HepG2 (cell line): ENCODE results near the gene SERTM2. TPM values are rescaled to one million over a fixed set of nuclear protein-coding genes. Genes with fewer than 3 reads are reported as not detected.

Experiments
- ATAC-seq: fragments of 200-7000 bp; cut with Tn5 transposase; 3 replicates; pipeline ENCODE4 v1.9.1; 2020; ENCODE audit warnings: mild to moderate bottlenecking, moderate library complexity
- BruUV-seq: library from RNA; stranded (reverse); fragments of 400-500 nt; replicated peaks from 2 replicates; lab custom pipeline; 2021; lab: Mats Ljungman, UMichigan
- CTCF ChIA-PET: fragments of 300-600 bp; formaldehyde crosslinking; extraction: SDS; loops from one replicate; lab custom pipeline; 2021; ENCODE audit warnings: low total read pairs, inconsistent platforms, low intra/inter-chr PET ratio; lab: Yijun Ruan, JAX
- POLR2A ChIA-PET: fragments of 350-600 bp; sonication (Branson Sonifier 250); formaldehyde crosslinking; loops from one replicate; lab custom pipeline; 2020; ENCODE audit warnings: antibody characterized with exemption, inconsistent platforms; lab: Yijun Ruan, JAX
- DNase-seq: peaks from one replicate; pipeline ENCODE4 v3.0.0-alpha.2; 2015; ENCODE audit warnings: low spot score
- FAIRE-seq: peaks from 3 replicates; lab custom pipeline; 2011; peaks lifted over from hg19 to GRCh38; lab: Jason Lieb, UNC
- H2AFZ ChIP-seq: one replicate; pipeline ENCODE4 v1.6.1; 2011; ENCODE audit warnings: low read length, inconsistent platforms
- H3K27ac ChIP-seq: fragments of 300-600 bp; 3 replicates; pipeline ENCODE4 v1.8.0; 2011; ENCODE audit warnings: mixed run types, mild to moderate bottlenecking, mixed read lengths, low read length, inconsistent platforms; ENCODE audit not compliant: insufficient read depth; ENCODE audit errors: extremely low read length
- H3K27me3 ChIP-seq, 2 experiments: fragments of 200-600 bp in 1 of 2; 2 replicates in 1 of 2; 3 replicates in 1 of 2; pipeline versions ENCODE4 v1.6.0 to v1.8.0; 2011; ENCODE audit warnings: low read length in 2 of 2, mild to moderate bottlenecking in 2 of 2, moderate library complexity in 2 of 2, inconsistent platforms in 1 of 2; ENCODE audit not compliant: insufficient read depth in 2 of 2, control insufficient read depth in 1 of 2
- H3K36me3 ChIP-seq, 2 experiments: fragments of 200-600 bp in 1 of 2; replicated peaks in 1 of 2; 2 replicates in 1 of 2; 3 replicates in 1 of 2; pipeline versions ENCODE4 v1.5.1 to v1.8.0; 2011; ENCODE audit warnings: low read length in 2 of 2, inconsistent platforms in 1 of 2; ENCODE audit not compliant: insufficient read depth in 2 of 2, control insufficient read depth in 1 of 2
- H3K4me1 ChIP-seq: 2 replicates; pipeline ENCODE4 v1.5.1; 2012; ENCODE audit warnings: low read length, inconsistent platforms; ENCODE audit not compliant: insufficient read depth
- H3K4me2 ChIP-seq: 2 replicates; pipeline ENCODE4 v1.6.0; 2011; ENCODE audit warnings: low read depth, low read length, inconsistent platforms
- H3K4me3 ChIP-seq, 3 experiments: fragments of 200-600 bp in 1 of 3; sonication (generic), shearing (Covaris generic) in 1 of 3; replicated peaks in 1 of 3; 2 replicates each; pipeline ENCODE4 v1.5.1; 2011 to 2016; ENCODE audit warnings: low read length in 3 of 3, inconsistent platforms in 2 of 3, low read depth in 2 of 3, mild to moderate bottlenecking in 2 of 3, control low read depth in 1 of 3, mixed read lengths in 1 of 3; ENCODE audit not compliant: insufficient read depth in 1 of 3
- H3K79me2 ChIP-seq: one replicate; pipeline ENCODE4 v1.6.1; 2011; ENCODE audit warnings: low read length, inconsistent platforms; ENCODE audit not compliant: insufficient read depth
- H3K9ac ChIP-seq: 2 replicates; pipeline ENCODE4 v1.6.0; 2011; ENCODE audit warnings: mild to moderate bottlenecking, low read depth, low read length, inconsistent platforms; ENCODE audit not compliant: insufficient read depth
- H3K9me3 ChIP-seq: 2 replicates; pipeline ENCODE4 v1.5.1; 2012; ENCODE audit warnings: mild to moderate bottlenecking, low read length
- H4K20me1 ChIP-seq: 2 replicates; pipeline ENCODE4 v1.6.0; 2011; ENCODE audit warnings: inconsistent platforms, mild to moderate bottlenecking, low read length, moderate library complexity; ENCODE audit not compliant: insufficient read depth
- CREB1 ChIP-seq, 2 experiments: fragments of 450-650 bp in 1 of 2; IDR thresholded peaks; 2 replicates each; pipeline ENCODE4 v1.6.1; 2016 to 2017; ENCODE audit warnings: control low read depth in 1 of 2, mild to moderate bottlenecking in 1 of 2, missing compliant biosample characterization in 1 of 2, missing genetic modification characterization in 1 of 2
- ELK4 ChIP-seq: sonication (generic); formaldehyde crosslinking; IDR thresholded peaks from 2 replicates; pipeline ENCODE4 v1.9.0; 2021; ENCODE audit warnings: missing genetic modification reagents, borderline replicate concordance
- HMGXB4 ChIP-seq, 2 experiments: sonication (generic) in 1 of 2; formaldehyde crosslinking in 1 of 2; IDR thresholded peaks; 2 replicates each; pipeline versions ENCODE4 v1.4.0 to v1.6.1; 2018 to 2020; ENCODE audit warnings: missing genetic modification reagents in 2 of 2, borderline replicate concordance in 1 of 2, low read depth in 1 of 2, mild to moderate bottlenecking in 1 of 2, missing biosample characterization in 1 of 2
- KLF6 ChIP-seq: IDR thresholded peaks from 2 replicates; pipeline ENCODE4 v1.8.0; 2016; ENCODE audit warnings: missing biosample characterization, missing genetic modification reagents
- MAX ChIP-seq: IDR thresholded peaks from 2 replicates; pipeline ENCODE4 v1.6.1; 2012; ENCODE audit warnings: inconsistent platforms
- NFYC ChIP-seq: IDR thresholded peaks from 2 replicates; pipeline ENCODE4 v1.6.1; 2016; ENCODE audit warnings: missing genetic modification reagents, missing compliant biosample characterization
- PHF8 ChIP-seq: sonication (generic); formaldehyde crosslinking; IDR thresholded peaks from 2 replicates; pipeline ENCODE4 v1.5.0; 2020; ENCODE audit warnings: missing genetic modification reagents
- REPIN1 ChIP-seq: sonication (generic); formaldehyde crosslinking; IDR thresholded peaks from 2 replicates; pipeline ENCODE4 v1.8.0; 2022; ENCODE audit warnings: missing genetic modification reagents, low read depth, mild to moderate bottlenecking, borderline replicate concordance
- REXO4 ChIP-seq: sonication (generic); formaldehyde crosslinking; IDR thresholded peaks from 2 replicates; pipeline ENCODE4 v1.8.0; 2022; ENCODE audit warnings: missing genetic modification reagents, mild to moderate bottlenecking, borderline replicate concordance
- RXRB ChIP-seq: IDR thresholded peaks from 2 replicates; pipeline ENCODE4 v1.6.1; 2016; ENCODE audit warnings: borderline replicate concordance, missing genetic modification reagents, missing compliant biosample characterization
- ZFP36 ChIP-seq: fragments of 150-350 bp; IDR thresholded peaks from 2 replicates; pipeline ENCODE4 v1.6.1; 2018; ENCODE audit warnings: borderline replicate concordance, low read length, low read depth; ENCODE audit not compliant: partially characterized antibody
- ZNF121 ChIP-seq: sonication (generic); formaldehyde crosslinking; IDR thresholded peaks from 2 replicates; pipeline ENCODE4 v1.5.0; 2020; ENCODE audit warnings: mild to moderate bottlenecking, missing genetic modification reagents
- ZNF333 ChIP-seq: sonication (generic); formaldehyde crosslinking; IDR thresholded peaks from 2 replicates; pipeline ENCODE4 v1.4.0; 2020; ENCODE audit warnings: mild to moderate bottlenecking, missing genetic modification reagents, borderline replicate concordance
- ZNF354B ChIP-seq: sonication (generic); formaldehyde crosslinking; IDR thresholded peaks from 2 replicates; pipeline ENCODE4 v1.8.0; 2022; ENCODE audit warnings: mild to moderate bottlenecking, missing genetic modification reagents
- ZNF770 ChIP-seq: sonication (generic); formaldehyde crosslinking; IDR thresholded peaks from 2 replicates; pipeline ENCODE4 v1.5.0; 2020; ENCODE audit warnings: mild to moderate bottlenecking, missing genetic modification reagents
- ZNF816 ChIP-seq: sonication (generic); formaldehyde crosslinking; IDR thresholded peaks from 2 replicates; pipeline ENCODE4 v1.8.0; 2022; ENCODE audit warnings: missing genetic modification reagents, mild to moderate bottlenecking, borderline replicate concordance
- in situ Hi-C: cut with HindIII; loops from 2 replicates; pipeline ENCODE4 v1.10.0; 2017; ENCODE audit warnings: low pct_unique_long_range_greater_than_20kb; ENCODE audit not compliant: extremely low pct_ligation_motif_present
- intact Hi-C: fragments of 100-400 bp; cut with micrococcal nuclease; formaldehyde crosslinking; loops from one replicate; pipeline ENCODE4 v1.10.0; 2022; ENCODE audit not compliant: unreplicated experiment
- polyA plus RNA-seq, 8 experiments: library from polyadenylated mRNA; depleted of rRNA in 3 of 8; stranded (reverse) in 7 of 8; unstranded in 1 of 8; fragments of >200 nt; fragmentation: Illumina TruSeq in 4 of 8; extraction: Trizol in 4 of 8; gene quantifications; 2 replicates each; pipeline versions ENCODE4 v1.2.1 to v1.2.3, GENCODE V29; 2011 to 2016; ENCODE audit warnings: low read depth in 4 of 8, missing spikeins in 1 of 8, mixed read lengths in 1 of 8; ENCODE audit not compliant: insufficient read depth in 1 of 8
- total RNA-seq, 5 experiments: library from RNA; depleted of rRNA; stranded (reverse); fragments of >200 nt; fragmentation: Illumina TruSeq; extraction: Trizol; gene quantifications; 2 replicates each; pipeline ENCODE4 v1.2.3, GENCODE V29; 2016; ENCODE audit warnings: low read depth in 1 of 5

The SERTM2 gene
- total and polyA plus RNA-seq, 2 of the 13 experiments (the other 11 are each of a cell fraction or from before 2014, with no cell fraction given) = not detected

GRCh38 chrX:111507933-111508332, 3.5 kb upstream of the SERTM2 start:
- in situ Hi-C loops = no loop called here
- POLR2A ChIA-PET = interaction anchor here (1.1 kb wide), 1 partner anchor 173 kb away, joined by 4 read pairs; the partner anchor contains the start of gene ALG13
- CTCF ChIA-PET = no interaction called here

GRCh38 chrX:111515298-111515697, 3.9 kb downstream of the SERTM2 start:
- in situ Hi-C loops (no loop called here), intact Hi-C loops (no loop called here)
- H3K9ac ChIP-seq = no peak overlapping the region
- CTCF ChIA-PET = no interaction called here
- no peaks in the 10 kb centered on the region for H3K4me1 ChIP-seq
- no peaks in the 10 kb centered on the region for H4K20me1 ChIP-seq
- no peak overlapping the region for H3K4me3 ChIP-seq
- no TSS peak for BruUV-seq
- no peaks in the 10 kb centered on the region for H3K79me2 ChIP-seq
- H3K27me3 ChIP-seq = no peaks in the 10 kb centered on the region
- H3K9me3 ChIP-seq = no peaks in the 10 kb centered on the region
- no peaks in the 10 kb centered on the region for H3K36me3 ChIP-seq
- H3K27ac ChIP-seq = no peak overlapping the region
- POLR2A ChIA-PET = no interaction called here
- no peak for DNase-seq
- no peak for FAIRE-seq
- no peak for ATAC-seq
- no peak overlapping the region for H2AFZ ChIP-seq
- H3K4me2 ChIP-seq = no peak overlapping the region
- no peak for TF ChIP-seq ZFP36
- TF ChIP-seq REXO4 (CRISPR knock-in tag) = no peak
- TF ChIP-seq ZNF770 (CRISPR knock-in tag) = no peak
- TF ChIP-seq ZNF121 (CRISPR knock-in tag) = no peak
- TF ChIP-seq PHF8 (CRISPR knock-in tag) = no peak
- TF ChIP-seq NFYC (CRISPR knock-in tag) = no peak
- no peak for TF ChIP-seq MAX
- no peak for TF ChIP-seq HMGXB4 (CRISPR knock-in tag; IDR thresholded peaks at IDR 0.05; ENCODE audit: borderline replicate concordance in 1 of 2, low read depth in 1 of 2)
- TF ChIP-seq ELK4 (CRISPR knock-in tag) = no peak
- TF ChIP-seq ZNF333 (CRISPR knock-in tag) = no peak
- TF ChIP-seq ZNF354B = no peak
- TF ChIP-seq KLF6 (CRISPR knock-in tag) = no peak

More at GRCh38 chrX:111507933-111508332, 3.5 kb upstream of the SERTM2 start:
- no peak overlapping the region for H3K27ac ChIP-seq
- H3K36me3 ChIP-seq = no peaks in the 10 kb centered on the region
- intact Hi-C loops = no loop called here
- H3K4me3 ChIP-seq = no peak overlapping the region
- no peak overlapping the region for H3K4me2 ChIP-seq
- no peaks in the 10 kb centered on the region for H3K27me3 ChIP-seq
- TF ChIP-seq ZNF816 (CRISPR knock-in tag) = no peak
- no peak for TF ChIP-seq CREB1 (IDR thresholded peaks at IDR 0.05)
- TF ChIP-seq CREB1 (CRISPR knock-in tag; IDR thresholded peaks at IDR 0.05) = no peak
- no peak for TF ChIP-seq RXRB
- no peak for TF ChIP-seq REPIN1 (CRISPR knock-in tag)
- DNase-seq (no peak), FAIRE-seq (no peak), ATAC-seq (no peak)
- no peaks in the 10 kb centered on the region for H3K79me2 ChIP-seq
- H3K4me1 ChIP-seq = no peaks in the 10 kb centered on the region
- BruUV-seq = no TSS peak
- no peaks in the 10 kb centered on the region for H4K20me1 ChIP-seq
- no peaks in the 10 kb centered on the region for H3K9me3 ChIP-seq
- H3K9ac ChIP-seq = no peak overlapping the region
- no peak overlapping the region for H2AFZ ChIP-seq
